Measurements from ENCODE around the gene CD96.
"Not testable (repeated sequence)": the region's sequence is repeated elsewhere in the genome, so short reads cannot be mapped to it uniquely, and the experiment has no call there.

Gene CD96

DNA sequence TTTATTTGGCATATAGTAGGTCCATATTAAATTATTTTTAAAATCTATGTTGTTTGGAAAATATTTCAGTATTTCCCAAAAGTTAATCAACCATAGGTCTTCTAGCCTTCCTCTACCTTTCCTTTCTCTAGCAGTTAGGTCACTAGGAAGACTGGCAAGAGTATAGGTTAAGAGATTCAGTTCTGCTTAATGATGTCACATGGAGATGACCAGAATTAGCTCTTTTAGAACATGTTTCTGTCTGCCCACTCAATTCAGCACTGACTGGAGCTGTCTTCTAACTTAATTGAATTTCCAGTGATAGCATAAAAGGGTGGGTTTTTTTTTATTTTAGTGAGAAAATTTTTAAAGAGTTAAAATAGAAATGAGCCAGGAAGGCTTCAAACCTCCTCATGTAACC, 76.9 kb downstream of the CD96 start:
- Histone ChIP-seq H3K9me3 (no peaks in the 10 kb centered on the region), H3K27ac (no peak overlapping the region), H3K4me3 (ENCODE audit: low read depth in 1 of 2, low read length in 1 of 2) (no peak overlapping the region), H3K4me1 (ENCODE audit: control insufficient read depth in 1 of 2, insufficient read depth in 1 of 2, low read depth in 1 of 2, low read length in 1 of 2) (no peaks in the 10 kb centered on the region), H3K27me3 (no peaks in the 10 kb centered on the region), H3K36me3 (no peaks in the 10 kb centered on the region)
- TF ChIP-seq CTCF (IDR thresholded peaks at IDR 0.05): no peak

DNA sequence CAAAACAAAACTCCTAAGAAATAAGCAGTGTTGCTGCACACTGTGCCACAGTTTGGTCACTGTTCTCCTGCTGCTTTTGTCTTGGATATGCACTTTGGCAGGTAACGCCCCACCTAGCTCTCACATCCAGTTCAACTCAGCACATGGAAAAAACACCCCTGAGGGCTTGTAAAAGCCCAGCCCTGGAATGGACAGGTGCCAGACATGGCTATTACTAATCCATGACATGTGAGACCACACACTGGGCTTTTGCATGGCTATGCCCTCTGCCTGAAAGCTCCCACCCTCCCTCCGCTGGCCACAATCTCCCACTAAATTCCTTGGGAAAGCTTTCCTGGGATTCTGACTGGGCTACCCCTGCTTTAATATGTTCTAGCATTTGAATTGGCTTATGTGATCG, 77.8 kb downstream of the CD96 start:
- no peaks in the 10 kb centered on the region for H3K36me3 ChIP-seq
- no peak for TF ChIP-seq CTCF (IDR thresholded peaks at IDR 0.05)
- H3K4me1 ChIP-seq (ENCODE audit: control insufficient read depth in 1 of 2, insufficient read depth in 1 of 2, low read depth in 1 of 2, low read length in 1 of 2): no peaks in the 10 kb centered on the region
- no peak overlapping the region for H3K27ac ChIP-seq
- no peaks in the 10 kb centered on the region for H3K9me3 ChIP-seq
- H3K27me3 ChIP-seq: no peaks in the 10 kb centered on the region
- H3K4me3 ChIP-seq (ENCODE audit: low read depth in 1 of 2, low read length in 1 of 2): no peak overlapping the region

DNA sequence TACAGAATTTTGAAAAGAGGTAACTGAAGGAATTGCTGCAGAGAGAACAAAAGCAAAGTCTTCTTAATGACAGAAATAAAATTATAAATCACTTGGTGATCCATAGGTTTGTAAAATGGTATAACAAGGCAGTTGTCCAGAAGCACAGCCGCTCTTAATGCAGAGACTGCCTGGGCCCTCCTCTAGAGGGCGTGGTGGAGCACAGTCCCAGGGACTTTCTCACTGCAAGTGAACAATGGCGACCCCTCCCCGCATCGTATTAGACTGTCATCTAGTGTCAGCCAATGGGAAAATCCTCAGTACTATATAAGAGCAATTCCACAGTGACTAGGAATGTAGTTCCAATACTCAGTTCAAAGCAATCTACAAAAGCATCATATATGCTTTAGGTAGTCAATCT, 79.5 kb downstream of the CD96 start:
- H3K4me1 ChIP-seq (ENCODE audit: control insufficient read depth in 1 of 2, insufficient read depth in 1 of 2, low read depth in 1 of 2, low read length in 1 of 2): no peaks in the 10 kb centered on the region

GRCh38 chr3:111627092-111627491, 85.1 kb downstream of the CD96 start:
- Histone ChIP-seq H3K9me3 (no peaks in the 10 kb centered on the region), H3K27me3 (no peaks in the 10 kb centered on the region)

More for the DNA sequence above, 79.5 kb downstream of the CD96 start:
- Histone ChIP-seq H3K36me3 (no peaks in the 10 kb centered on the region), H3K9me3 (no peaks in the 10 kb centered on the region), H3K4me3 (ENCODE audit: low read depth in 1 of 2, low read length in 1 of 2) (no peak overlapping the region), H3K27ac (no peak overlapping the region), H3K27me3 (no peaks in the 10 kb centered on the region)
- TF ChIP-seq CTCF (IDR thresholded peaks at IDR 0.05): no peak

GRCh38 chr3:111629018-111629417, 87.0 kb downstream of the CD96 start:
- not testable (repeated sequence) for H3K9me3 ChIP-seq; H3K4me1 ChIP-seq (ENCODE audit: control insufficient read depth in 1 of 2, insufficient read depth in 1 of 2, low read depth in 1 of 2, low read length in 1 of 2); H3K4me3 ChIP-seq (ENCODE audit: low read depth in 1 of 2, low read length in 1 of 2); H3K36me3 ChIP-seq; H3K27me3 ChIP-seq; H3K27ac ChIP-seq

More at GRCh38 chr3:111627092-111627491, 85.1 kb downstream of the CD96 start:
- no peak for TF ChIP-seq CTCF (IDR thresholded peaks at IDR 0.05)
- Histone ChIP-seq H3K36me3 (no peaks in the 10 kb centered on the region), H3K4me1 (ENCODE audit: control insufficient read depth in 1 of 2, insufficient read depth in 1 of 2, low read depth in 1 of 2, low read length in 1 of 2) (no peaks in the 10 kb centered on the region), H3K27ac (no peak overlapping the region), H3K4me3 (ENCODE audit: low read depth in 1 of 2, low read length in 1 of 2) (no peak overlapping the region)

DNA sequence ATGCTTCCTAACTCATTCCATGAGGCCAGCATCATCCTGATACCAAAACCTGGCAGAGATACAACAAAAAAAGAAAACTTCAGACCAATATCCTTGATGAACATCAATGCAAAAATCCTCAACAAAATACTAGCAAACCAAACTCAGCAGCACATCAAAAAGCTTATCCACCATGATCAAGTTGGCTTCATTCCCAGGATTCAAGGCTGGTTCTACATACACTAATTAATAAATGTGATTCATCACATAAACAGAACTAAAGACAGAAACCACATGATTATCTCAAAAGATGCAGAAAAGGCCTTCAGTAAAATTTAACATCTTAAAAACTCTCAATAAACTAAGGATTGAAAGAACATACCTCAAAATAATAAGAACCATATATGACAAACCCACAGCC, 88.6 kb downstream of the CD96 start:
- H3K27me3 ChIP-seq; H3K27ac ChIP-seq; H3K4me3 ChIP-seq (ENCODE audit: low read depth in 1 of 2, low read length in 1 of 2); H3K36me3 ChIP-seq; H3K4me1 ChIP-seq (ENCODE audit: control insufficient read depth in 1 of 2, insufficient read depth in 1 of 2, low read depth in 1 of 2, low read length in 1 of 2); H3K9me3 ChIP-seq: not testable (repeated sequence)

GRCh38 chr3:111635403-111635802, 93.4 kb downstream of the CD96 start:
- Histone ChIP-seq H3K9me3 (no peaks in the 10 kb centered on the region), H3K27me3 (no peaks in the 10 kb centered on the region), H3K27ac (no peak overlapping the region), H3K4me1 (ENCODE audit: control insufficient read depth in 1 of 2, insufficient read depth in 1 of 2, low read depth in 1 of 2, low read length in 1 of 2) (no peaks in the 10 kb centered on the region), H3K36me3 (no peaks in the 10 kb centered on the region), H3K4me3 (ENCODE audit: low read depth in 1 of 2, low read length in 1 of 2) (no peak overlapping the region)
- no peak for TF ChIP-seq CTCF (IDR thresholded peaks at IDR 0.05)

Measured in neutrophil (primary cell).